GM19324 (cell line): ENCODE results near the gene SWAP70.
A peak's percentile ranks its signal among the peaks of the same experiment; 100 is the strongest.
"Not testable (repeated sequence)": the region's sequence is repeated elsewhere in the genome, so short reads cannot be mapped to it uniquely, and the experiment has no call there.

Experiments used
- ATAC-seq: cut with Tn5 transposase; IDR thresholded peaks from one replicate; pipeline ENCODE4 v1.9.1; 2021; ENCODE audit warnings: mild to moderate bottlenecking, moderate library complexity; ENCODE audit not compliant: unreplicated experiment, low FRiP score

Gene SWAP70

DNA sequence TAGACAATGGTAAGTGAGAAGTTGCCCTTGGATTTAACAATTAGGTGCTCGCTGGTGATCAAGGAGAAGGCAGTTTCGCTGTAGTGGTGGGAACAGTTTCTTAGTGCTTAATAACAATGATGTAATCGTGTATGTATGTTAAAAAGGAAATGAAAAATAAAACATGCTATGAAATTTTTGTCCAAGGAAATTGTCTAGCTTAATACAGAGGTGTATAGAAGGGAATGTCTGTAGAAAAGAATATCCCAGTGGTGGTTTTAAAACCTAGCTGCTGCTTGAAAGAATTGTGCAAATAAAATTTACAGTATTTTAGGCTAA, 53.1 kb downstream of the SWAP70 start:
- ATAC-seq = no peak

DNA sequence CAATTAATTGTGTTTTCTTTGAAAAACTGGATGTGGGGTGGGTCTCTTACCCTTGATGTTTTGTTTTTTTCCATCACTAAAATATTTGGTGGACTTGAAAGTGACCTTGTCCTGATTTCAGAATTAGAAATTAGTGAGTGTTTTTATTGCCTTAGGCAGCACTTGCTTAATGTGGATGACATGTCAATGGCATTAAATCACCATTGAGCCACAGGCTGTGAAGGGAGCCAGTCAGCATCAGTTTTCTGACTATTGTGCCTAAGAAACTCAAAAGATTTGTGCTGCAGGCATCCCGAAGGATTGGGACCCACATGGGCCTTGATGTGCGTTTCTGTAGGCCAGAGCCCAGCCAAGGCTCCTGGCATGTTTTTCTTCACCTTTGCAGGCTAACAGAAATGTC, 53.8 kb downstream of the SWAP70 start:
- no peak for ATAC-seq

DNA sequence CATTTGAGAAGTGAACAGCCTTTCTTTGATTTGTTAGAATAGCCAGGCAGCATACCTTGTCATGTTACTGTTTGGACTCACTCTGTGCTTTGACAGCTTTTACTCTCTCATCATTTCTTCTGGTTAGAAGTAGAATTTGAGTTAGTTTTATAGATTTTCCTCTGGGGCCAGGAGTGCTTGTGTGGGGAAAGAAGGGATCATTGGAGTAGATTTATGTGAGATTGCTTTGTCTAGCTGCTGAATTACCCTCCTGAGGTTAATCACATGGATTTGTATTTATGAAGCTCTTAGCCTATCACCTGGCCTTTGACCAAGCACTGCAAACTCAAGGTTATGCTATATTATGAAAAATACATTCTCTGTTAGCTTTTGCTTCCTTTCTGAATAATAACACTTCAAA, 54.3 kb downstream of the SWAP70 start:
- ATAC-seq = no peak

DNA sequence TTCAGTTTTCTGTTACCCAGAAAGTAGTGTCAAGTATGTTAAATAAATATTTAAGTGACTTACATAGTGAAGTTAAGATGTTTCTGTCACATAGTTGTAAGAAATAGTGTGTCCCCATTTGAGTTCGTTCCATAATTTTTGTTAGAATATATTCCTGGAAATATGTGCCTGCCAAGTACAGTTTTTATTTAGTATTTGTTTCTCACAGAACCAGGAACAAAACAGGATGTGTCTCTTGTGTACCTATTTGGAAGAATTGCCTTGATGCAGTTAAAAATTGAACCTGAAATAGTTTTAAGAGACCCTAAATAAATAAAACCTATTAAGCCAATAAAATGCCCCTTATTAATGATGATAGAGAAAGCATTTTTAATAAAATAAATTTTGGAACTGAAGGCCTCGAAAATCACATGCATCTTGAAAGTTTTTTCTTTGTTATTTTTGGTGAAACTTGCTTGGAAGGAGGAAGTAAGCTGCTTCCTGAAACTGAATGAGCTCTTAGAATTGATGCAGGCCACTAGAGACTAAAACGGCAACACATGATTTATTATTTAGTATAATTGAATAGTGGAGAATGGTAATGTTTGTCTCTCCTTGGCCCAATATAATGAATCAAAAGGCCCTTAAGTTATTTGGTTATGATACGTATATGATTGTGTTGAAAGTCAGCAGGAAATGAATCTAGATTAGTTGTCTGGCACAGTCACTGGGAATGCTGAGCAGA, 55.9 kb downstream of the SWAP70 start:
- no peak for ATAC-seq

DNA sequence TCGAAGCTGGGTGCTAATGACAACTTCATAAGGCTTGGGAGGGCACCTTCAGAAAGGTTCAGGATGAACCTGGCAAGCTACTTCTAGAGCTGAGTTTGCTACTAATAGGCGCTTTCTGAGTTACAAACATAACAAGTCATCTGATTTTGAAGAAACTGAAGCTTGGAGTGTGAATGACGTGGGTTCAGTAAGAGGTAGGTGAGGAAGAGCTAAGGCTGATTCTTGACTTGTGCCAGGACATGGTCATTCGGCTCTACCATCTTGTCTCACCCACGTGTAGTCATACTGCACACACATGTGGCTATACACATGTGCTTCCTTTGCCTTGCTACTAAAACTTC, 56.4 kb downstream of the SWAP70 start:
- ATAC-seq = no peak

DNA sequence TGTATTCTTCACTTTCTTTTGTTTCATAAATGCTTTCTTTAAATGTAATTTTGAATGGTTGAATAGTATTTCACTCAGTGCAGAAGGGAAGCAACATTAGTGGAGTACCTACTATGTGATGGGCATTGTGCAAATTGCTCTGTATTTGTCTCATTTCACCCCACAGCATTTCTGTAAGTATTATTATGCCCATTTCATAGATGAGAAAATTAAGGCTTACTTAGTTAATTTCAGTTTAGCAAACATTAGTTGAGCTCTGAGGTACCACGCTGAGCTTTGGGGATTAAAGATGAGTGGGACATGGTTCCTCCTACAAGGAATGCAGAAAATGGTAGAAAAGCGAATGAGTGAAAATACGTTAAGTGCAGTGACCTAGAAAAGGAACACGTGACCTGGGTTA, 58.1 kb downstream of the SWAP70 start:
- ATAC-seq = no peak

DNA sequence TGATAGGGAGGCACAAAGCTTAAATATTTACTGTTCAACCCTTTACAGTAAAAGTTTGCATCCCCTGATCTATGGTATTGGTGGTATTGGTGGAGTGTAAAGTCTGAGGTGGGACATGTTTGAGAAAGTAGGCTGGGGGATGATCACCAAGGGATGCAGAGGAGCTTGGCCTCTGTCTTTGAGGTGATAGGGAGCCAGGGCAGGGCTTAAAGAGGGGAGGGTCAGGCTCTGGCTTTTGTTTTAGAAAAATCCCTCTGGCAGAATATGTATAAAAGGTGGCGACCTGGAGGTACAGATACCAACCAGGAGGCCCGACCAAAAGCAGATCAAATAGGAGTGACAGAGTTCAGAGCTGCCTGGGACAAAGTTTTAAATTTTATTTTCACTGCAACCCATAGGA, 59.0 kb downstream of the SWAP70 start:
- no peak for ATAC-seq

DNA sequence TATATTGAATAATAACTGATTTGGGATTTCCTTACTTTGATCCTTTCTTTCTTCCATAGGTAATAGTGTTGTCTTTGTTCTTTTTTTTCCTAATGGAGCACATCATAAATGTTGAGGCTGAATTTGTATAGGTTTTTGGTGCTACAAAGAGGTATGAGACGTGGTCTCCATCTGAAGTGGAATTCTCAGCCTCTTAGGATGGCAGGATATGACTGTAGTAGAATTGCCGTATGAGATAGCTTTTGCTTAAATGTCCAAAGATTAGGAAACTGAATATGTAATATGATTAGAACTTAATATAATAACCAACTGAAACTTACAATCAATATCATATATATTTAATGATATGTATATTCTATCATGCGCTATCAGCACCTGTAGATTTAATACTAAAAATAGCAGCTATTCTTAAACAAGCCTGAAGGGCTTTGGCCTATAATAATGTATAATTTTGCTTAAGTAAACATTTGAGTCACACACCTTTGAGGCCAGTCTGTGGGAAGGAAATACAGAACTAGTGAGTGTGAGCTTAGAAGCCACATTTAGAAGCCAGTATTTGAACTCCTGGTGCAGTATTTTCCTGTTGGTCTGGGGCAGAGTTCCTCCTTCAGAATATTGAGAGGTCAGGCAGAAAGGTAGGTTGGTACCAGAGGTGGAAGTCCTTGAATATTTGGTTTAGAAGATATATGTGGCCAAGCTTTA, 62.6 kb downstream of the SWAP70 start:
- ATAC-seq = no peak

DNA sequence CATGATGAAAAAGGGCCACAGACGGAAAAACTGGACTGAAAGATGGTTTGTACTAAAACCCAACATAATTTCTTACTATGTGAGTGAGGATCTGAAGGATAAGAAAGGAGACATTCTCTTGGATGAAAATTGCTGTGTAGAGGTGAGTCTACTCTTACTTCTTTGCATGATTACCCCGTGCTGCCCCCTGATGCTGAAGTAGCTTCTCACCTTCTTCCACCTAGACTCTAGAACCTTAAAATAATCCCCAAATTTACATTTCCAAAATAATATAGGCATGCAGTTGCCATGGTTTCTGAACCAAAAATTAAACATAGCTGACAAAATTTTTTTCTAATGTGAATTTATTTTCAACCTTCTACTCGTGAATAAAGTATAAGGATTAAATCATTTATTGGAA, 64.2 kb downstream of the SWAP70 start:
- ATAC-seq = no peak

DNA sequence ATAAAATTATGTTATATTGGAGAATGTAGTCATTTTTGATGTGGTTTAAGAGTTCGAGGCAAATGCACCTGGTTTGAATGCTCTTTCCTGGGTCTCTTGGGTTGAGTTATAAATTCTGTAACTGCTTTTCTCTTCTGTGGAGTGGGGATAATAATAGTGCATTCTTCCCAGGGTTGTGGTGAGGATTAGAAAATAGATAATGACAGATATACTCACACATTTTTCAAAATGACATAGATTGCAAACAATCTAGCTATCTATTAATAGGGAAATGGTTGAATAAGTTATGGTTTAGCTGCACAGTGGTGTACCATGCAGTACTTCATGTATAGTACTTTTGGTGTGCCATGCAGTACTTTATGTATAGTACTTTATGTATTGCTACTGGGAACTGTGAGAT, 67.4 kb downstream of the SWAP70 start:
- no peak for ATAC-seq

DNA sequence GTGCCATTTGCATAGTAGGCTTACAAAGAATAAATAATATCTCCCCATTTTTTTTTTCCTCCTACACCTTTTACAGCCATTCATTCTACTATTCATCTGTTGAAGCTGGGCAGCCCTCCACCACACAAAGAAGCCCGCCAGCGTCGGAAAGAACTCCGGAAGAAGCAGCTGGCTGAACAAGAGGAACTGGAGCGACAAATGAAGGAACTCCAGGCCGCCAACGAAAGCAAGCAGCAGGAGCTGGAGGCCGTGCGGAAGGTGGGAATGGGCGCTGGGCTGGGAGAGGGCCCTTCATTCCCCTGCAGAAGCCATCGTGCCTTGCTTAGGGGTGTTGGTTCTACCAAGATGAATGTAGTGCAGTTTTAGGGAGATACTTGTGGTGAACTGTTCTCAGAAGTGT, 68.6 kb downstream of the SWAP70 start:
- no peak for ATAC-seq

DNA sequence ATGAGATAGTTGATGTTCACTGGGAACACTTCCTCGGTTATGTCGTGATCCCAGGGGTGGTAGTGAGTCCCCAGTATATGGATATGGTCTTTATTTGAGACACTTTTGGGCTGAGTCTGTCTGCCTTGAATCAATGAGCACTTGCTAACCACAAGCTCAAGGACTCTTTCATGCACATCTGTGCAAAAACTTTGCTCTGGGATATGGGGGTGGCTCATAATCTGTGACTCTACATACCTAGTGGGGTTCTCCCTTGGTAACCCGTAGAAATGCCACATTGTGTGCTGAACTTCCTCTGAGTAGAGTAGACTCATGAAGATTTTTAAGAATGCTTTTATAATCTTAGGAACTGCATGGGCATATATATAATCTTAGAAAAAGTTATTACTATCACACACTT, 69.3 kb downstream of the SWAP70 start:
- no peak for ATAC-seq

DNA sequence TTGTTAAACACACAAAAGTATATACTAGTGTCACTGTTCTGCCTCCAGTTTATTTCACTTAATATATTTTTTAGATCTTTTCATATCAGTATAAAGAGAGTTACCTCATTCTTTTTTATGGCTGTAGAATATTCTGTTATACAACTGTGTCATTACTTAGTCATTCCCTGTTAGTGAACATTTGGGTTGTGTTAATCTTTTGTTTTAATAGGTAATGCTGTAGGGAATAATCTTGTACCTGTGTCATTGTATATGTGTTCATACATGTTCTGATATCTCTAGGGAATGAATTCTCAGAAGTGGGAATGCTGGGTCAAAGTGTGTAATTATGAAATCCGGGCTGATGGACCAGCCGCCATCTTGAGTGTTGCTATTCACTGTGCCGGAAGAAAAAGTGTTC, 71.4 kb downstream of the SWAP70 start:
- no peak for ATAC-seq

DNA sequence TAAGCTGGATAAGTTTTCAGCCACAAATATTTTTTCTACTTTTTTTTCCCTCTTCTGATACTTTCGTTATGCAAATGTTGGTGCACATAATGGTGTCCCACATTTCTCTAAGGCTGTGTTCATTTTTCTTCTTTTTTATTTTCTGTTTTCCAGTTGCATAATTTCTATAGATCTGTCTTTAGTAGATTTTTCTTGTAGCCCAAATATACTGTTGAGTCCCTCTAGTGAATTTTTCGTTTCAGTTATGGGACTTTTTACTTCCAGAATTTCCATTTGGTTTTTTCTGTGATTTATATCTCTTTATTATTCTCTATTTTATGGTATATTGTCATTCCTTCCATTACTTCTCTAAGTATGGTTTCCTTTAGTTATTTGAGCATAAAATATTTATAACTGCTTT, 72.0 kb downstream of the SWAP70 start:
- ATAC-seq = no peak

DNA sequence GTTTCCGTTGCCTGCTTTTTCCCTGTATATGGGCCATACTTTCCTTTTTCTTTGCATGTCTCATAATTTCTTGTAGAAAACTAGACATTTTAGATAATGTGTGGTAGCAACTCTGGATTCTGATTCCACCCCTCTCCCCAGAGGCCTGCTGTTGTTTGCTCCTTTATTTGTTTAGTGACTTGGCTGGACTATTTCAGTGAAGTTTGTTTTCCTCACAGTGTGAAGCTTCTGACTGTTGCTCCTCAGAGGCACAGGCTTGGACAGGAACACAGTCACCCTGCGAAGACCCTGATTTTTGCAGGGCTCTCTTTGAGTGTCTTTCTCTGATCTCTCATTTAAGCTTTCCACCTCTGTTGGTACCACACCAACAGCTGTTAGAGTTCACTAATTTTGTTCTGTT, 72.5 kb downstream of the SWAP70 start:
- no peak for ATAC-seq

DNA sequence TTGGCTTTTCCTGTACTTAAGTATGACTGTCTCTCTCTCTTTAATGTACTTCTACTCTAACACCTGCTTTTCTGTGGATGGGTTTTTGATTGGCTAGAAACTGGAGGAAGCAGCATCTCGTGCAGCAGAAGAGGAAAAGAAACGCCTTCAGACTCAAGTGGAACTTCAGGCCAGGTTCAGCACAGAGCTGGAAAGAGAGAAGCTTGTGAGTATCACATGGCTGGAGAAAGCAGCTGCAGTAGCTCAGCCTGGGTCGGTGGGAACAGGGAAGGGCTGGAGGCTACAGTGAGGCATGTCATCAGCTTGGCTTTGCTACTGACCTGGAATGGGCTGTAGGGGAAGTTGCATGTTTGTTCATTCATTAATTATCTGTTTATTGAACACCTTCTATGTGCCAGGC, 74.2 kb downstream of the SWAP70 start:
- no peak for ATAC-seq

DNA sequence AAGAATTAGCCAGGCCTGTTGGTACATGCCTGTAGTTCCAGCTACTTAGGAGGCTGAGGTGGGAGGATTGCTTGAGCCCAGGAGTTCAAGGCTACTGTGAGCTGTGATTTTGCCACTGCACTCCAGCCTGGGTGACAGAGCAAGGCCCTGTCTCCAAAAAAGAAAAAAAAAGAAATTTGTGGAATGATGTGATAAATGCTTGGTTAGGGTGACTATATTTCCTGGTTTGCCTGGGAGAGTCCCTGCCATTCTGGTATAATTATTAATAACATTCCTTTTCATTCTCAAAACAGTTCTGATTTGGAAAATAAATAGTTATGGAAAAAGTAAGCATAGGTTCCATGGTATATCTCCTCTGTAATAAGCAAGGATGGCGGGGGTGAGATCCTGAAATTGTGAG, 74.8 kb downstream of the SWAP70 start:
- ATAC-seq = no peak

DNA sequence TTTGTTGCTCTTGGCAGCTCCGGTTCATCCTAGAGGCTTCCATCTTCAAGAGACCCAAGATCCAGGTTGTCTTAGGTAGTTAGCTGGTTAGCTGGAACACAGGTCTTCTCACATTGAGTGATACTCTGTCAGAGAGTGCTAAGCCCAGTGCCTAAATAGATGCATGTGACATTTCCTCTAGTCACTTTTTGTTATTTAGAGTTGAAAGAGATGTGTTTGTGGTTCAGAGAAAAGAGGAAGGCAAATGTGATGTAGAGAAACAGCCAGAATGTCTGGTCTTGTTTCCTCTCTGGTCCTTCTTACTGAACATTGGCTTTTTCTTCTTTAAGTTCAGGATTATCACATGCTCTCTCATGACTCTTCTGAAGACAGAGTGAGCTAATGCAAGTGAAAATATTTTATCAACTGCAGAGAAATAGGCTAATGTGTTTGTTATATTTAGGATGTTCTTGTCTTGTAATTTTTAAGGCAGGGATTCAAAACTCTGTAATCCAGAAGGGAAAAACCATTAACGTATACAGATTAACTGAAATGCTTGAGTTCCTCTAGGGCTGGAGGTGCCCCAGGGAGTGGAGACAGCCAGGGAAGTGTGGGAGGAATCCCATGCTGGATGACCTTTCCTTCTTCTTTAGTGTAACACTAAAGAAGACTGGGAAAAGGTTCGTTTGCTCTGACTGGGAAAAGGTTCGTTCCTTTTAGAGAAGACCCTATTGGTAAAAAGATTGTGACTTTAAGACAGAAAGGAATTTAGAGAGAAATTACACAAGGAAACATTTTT, 75.4 kb downstream of the SWAP70 start:
- peak; percentile 52 for ATAC-seq

DNA sequence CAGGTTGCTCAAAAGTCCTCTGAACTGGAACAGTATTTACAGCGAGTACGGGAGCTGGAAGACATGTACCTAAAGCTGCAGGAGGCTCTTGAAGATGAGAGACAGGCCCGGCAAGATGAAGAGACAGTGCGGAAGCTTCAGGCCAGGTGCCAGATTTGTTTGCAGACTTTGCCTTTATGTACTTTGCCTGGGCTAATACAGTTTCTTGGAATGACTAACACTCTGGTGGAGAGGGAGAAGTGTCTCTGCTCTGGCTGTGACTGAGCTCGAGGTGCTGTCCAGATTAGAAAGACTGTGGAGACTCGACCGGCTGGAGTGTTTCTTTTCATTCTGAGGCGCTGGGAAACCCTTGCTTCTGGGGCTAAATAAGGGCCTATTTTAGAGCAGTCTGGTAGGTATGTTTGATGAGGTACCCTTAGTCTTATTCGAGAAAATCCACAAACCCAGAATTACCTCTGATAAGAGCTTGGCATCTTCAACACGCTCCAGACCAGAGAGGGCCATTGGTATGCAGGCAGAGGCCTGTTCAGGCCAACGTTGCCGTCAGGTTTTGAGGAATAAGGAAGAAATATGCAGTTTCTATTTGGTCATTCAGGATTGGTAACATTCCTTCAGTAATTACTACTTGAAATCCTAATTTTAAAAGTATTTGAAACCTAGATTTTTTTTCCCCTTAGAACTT, 76.5 kb downstream of the SWAP70 start:
- ATAC-seq = no peak

DNA sequence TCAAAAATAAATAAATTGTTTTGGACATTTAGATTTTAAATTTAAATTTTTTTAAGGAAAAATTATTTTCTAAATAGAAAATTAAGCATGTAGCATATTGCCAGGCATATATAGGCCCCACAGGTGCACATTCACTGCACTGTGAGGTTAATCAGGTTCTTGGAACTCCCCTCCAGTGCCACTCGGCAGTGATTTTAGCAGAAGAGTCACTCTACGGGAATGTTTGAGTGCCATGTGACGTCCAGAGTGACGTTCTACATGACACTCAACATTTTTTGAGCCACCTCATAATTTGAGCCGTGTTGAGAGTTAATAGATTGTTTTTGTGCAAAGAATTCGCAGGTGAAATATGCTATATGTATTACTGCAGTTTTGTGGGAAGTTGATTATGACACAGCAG, 77.4 kb downstream of the SWAP70 start:
- ATAC-seq = no peak

DNA sequence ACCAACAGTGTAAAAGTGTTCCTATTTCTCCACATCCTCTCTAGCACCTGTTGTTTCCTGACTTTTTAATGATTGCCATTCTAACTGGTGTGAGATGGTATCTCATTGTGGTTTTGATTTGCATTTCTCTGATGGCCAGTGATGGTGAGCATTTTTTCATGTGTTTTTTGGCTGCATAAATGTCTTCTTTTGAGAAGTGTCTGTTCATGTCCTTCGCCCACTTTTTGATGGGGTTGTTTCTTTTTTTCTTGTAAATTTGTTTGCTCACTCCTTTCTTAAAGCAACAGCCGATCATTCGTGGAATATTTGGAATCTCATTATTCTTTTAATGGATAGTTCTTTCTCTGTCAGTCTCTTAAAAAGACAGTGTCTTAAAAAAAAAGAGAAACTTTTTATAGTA, 79.6 kb downstream of the SWAP70 start:
- not testable (repeated sequence) for ATAC-seq
